Measurements from ENCODE around the gene RNF121.
"Not testable (repeated sequence)": the region's sequence is repeated elsewhere in the genome, so short reads cannot be mapped to it uniquely, and the experiment has no call there.

DNA sequence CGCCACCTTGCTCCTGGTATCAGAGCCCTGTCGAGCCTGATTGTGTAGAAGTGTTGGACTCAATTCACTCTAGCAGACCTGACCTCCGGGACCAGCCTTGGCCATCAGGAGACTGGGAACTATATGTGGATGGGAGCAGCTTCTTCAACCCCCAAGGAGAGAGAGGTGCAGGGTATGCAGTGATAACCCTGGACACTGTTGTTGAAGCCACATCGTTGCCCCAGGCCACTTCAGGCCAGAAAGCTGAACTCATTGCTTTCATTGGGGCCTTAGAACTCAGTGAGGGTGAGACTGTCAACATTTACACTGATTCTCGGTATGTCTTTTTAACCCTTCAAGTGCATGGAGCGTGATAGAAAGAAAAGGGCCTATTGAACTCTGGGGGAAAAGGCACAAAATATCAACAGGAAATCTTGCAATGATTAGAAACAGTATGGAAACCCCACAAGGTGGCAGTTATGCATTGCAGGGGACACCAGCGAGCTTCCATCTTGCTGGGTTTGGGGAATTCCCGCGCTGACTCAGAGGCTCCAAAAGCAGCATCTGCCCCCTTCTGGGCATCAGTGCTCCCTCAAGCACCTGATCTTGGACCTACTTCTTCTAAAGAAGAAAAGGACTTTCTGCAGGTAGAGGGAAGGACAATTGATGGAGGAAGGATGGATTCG, 17.4 kb upstream of the RNF121 start:
- TF ChIP-seq SUZ12 (IDR thresholded peaks at IDR 0.05); BHLHE40 (IDR thresholded peaks at IDR 0.05; ENCODE audit: borderline replicate concordance): not testable (repeated sequence)

Data from HEK293T (cell line).